Heart left ventricle (tissue), 16 donors: Measurements from ENCODE around the gene CDH5. TPM values are rescaled to one million over a fixed set of nuclear protein-coding genes. Genes with fewer than 3 reads are reported as not detected.

Experiments
- ATAC-seq, 4 donors: fragments of 200-7000 bp; cut with Tn5 transposase; one replicate each; pipeline ENCODE4 v1.9.1; 2020 to 2022; ENCODE audit warnings: moderate library complexity in 4 of 4, mild to moderate bottlenecking in 3 of 4, moderate number of reproducible peaks in 1 of 4
- DNase-seq, 5 donors: peaks; one replicate each; pipeline ENCODE4 v3.0.0-alpha.2; 2020
- H3K27ac ChIP-seq, 12 donors: fragments of 200-600 bp; sonication (generic) in 4 of 12; one replicate each; pipeline versions ENCODE4 v1.5.0 to v1.8.0; 2016 to 2022; ENCODE audit warnings: mild to moderate bottlenecking in 2 of 12
- H3K27me3 ChIP-seq, 9 donors: fragments of 200-600 bp; sonication (generic) in 2 of 9; one replicate each; pipeline versions ENCODE4 v1.5.1 to v1.8.0; 2016 to 2022; ENCODE audit warnings: mild to moderate bottlenecking in 3 of 9
- H3K36me3 ChIP-seq, 9 donors: fragments of 200-600 bp; sonication (generic) in 2 of 9; one replicate each; pipeline versions ENCODE4 v1.5.0 to v1.8.0; 2018 to 2022; ENCODE audit warnings: mild to moderate bottlenecking in 2 of 9
- H3K4me1 ChIP-seq, 12 donors: fragments of 200-600 bp; sonication (generic) in 4 of 12; one replicate each; pipeline versions ENCODE4 v1.5.0 to v1.8.0; 2016 to 2022; ENCODE audit warnings: mild to moderate bottlenecking in 3 of 12
- H3K4me3 ChIP-seq, 12 donors: fragments of 200-600 bp; sonication (generic) in 4 of 12; one replicate each; pipeline versions ENCODE4 v1.5.0 to v1.8.0; 2017 to 2022; ENCODE audit warnings: mild to moderate bottlenecking in 9 of 12, moderate library complexity in 4 of 12
- H3K9me3 ChIP-seq, 12 donors: fragments of 200-600 bp; sonication (generic) in 4 of 12; one replicate each; pipeline versions ENCODE4 v1.5.0 to v1.8.0; 2016 to 2022; ENCODE audit warnings: mild to moderate bottlenecking in 1 of 12
- POLR2A ChIP-seq, 2 donors: fragments of 450-650 bp; IDR thresholded peaks; one replicate each; pipeline ENCODE4 v1.6.1; 2017; ENCODE audit warnings: antibody characterized with exemption in 2 of 2, mild to moderate bottlenecking in 2 of 2, moderate library complexity in 2 of 2
- WGBS, 4 donors: extraction: QIAGEN DNeasy Blood & Tissue Kit in 2 of 4; methylation state at CpG; one replicate each; pipeline versions ENCODE4 v1.1.5 to v1.1.7; 2013 to 2018; 5-methylcytosine and 5-hydroxymethylcytosine counted together
- intact Hi-C, 10 donors: fragments of 100-400 bp; cut with DNase I; formaldehyde crosslinking; loops; one replicate each; pipeline versions ENCODE4 v1.11.1 to v1.14.2; 2022
- long read RNA-seq, 3 donors: library from polyadenylated mRNA; unstranded; transcript quantifications; one replicate each; pipeline ENCODE4 v2.0.0, GENCODE V29; 2020 to 2021
- polyA plus RNA-seq, 2 donors: library from polyadenylated mRNA; stranded (reverse); fragments of 200-250 nt; gene quantifications; one replicate each; pipeline ENCODE4 v1.2.3, GENCODE V29; 2013
- total RNA-seq, 9 donors: library from RNA; depleted of rRNA in 2 of 9; stranded (reverse); fragments of >200 nt in 2 of 9; fragmentation: NEBNext Ultra II Directional in 3 of 9; extraction: Animal tissue kit (Norgen Biotek cat#: 25700) in 3 of 9; gene quantifications; one replicate each; pipeline versions ENCODE4 v1.1.0 to v1.2.4, GENCODE V29; 2016 to 2023
- TF ChIP-seq, protein P1 (sequence below), 12 donors: fragments of 200-600 bp; sonication (generic) in 4 of 12; IDR thresholded peaks; one replicate each; pipeline versions ENCODE4 v1.5.0 to v1.8.0; 2018 to 2022; ENCODE audit warnings: antibody characterized with exemption in 12 of 12, mild to moderate bottlenecking in 5 of 12
- donor health status: ischemic (EF 13 %, LVEDD 7.1; RV severe dilation, severe dysfunction).
- donor health status: healthy with polysubstance abuse.
- donor health status: DM: no; HTN: yes; CAD: no.
- donor health status: DM: no; HTN: no; CAD: no.
- donor health status: ischemic (EF 25% LVEDD 6.9; RV normal size, moderate dysfunction).
- donor health status: ischemic (EF 25% LVEDD 5.7; RV mildly dilated, moderate dysfunction).
- donor health status: healthy.
- donor health status: DM: yes; HTN: yes; CAD: no.
- donor health status: ischemic (EF 35%, LVEDD 5.7; RV mildly dilated, moderate dysfunction).
- donor health status: nonischemic (EF 11% LVEDD 7.7; RV severe dilation, severe dysfunction).
- donor health status: DM: yes; HTN: yes; CAD: no.
- donor health status: PGD.
- donor health status: ischemic (EF 29% LVEDD 5.4; RV normal size, mild dysfunction).
- donor health status: nonischemic (EF 23%, LVEDD 6.1; RV moderate dilation, normal function).

Gene CDH5
- total RNA-seq: 100 to 1,000 TPM in 2 of 9 donors, 10 to 100 TPM in 7; 39.6 to 135 (median 63.3) TPM
- 10 to 100 TPM; 24.9 to 62.3 TPM for polyA plus RNA-seq
- long read RNA-seq, donor 1, full-length matches to known transcripts: 5 of 30 reads
- long read RNA-seq, donor 1, partial matches to known transcripts: 25 of 30 reads
- long read RNA-seq, donor 1, other reads (novel, unspliced or antisense): 0 of 30 reads
- long read RNA-seq, donor 2, full-length matches to known transcripts: 18 of 79 reads
- long read RNA-seq, donor 2, partial matches to known transcripts: 61 of 79 reads
- long read RNA-seq, donor 2, other reads (novel, unspliced or antisense): 0 of 79 reads
- long read RNA-seq, donor 3, full-length matches to known transcripts: 5 of 27 reads
- long read RNA-seq, donor 3, partial matches to known transcripts: 22 of 27 reads
- long read RNA-seq, donor 3, other reads (novel, unspliced or antisense): 0 of 27 reads

GRCh38 chr16:66366433-66367299 lies at the start of gene CDH5:
CDH5 (plus strand) TSS chr16:66366691; CDS start chr16:66379338, 12,647 bp downstream.
- peaks cover 0 to 69% (median 34%) of the 10 kb centered on the region in 12 donors for H3K4me1 ChIP-seq
- H3K36me3 ChIP-seq: no peaks in the 10 kb centered on the region
- intact Hi-C loops: loop anchor here in 2 of 10 donors (1.0 to 2.0 kb wide), 3 partner anchors 16 to 151 kb away; no protein-coding TSS in a partner anchor
- no peaks in the 10 kb centered on the region for H3K9me3 ChIP-seq
- H3K4me3 ChIP-seq: peak within 1 kb of the TSS; percentile 42 to 79 (median 64)
- TF ChIP-seq POLR2A (IDR thresholded peaks at IDR 0.05): no peak
- TF ChIP-seq, protein P1, sequence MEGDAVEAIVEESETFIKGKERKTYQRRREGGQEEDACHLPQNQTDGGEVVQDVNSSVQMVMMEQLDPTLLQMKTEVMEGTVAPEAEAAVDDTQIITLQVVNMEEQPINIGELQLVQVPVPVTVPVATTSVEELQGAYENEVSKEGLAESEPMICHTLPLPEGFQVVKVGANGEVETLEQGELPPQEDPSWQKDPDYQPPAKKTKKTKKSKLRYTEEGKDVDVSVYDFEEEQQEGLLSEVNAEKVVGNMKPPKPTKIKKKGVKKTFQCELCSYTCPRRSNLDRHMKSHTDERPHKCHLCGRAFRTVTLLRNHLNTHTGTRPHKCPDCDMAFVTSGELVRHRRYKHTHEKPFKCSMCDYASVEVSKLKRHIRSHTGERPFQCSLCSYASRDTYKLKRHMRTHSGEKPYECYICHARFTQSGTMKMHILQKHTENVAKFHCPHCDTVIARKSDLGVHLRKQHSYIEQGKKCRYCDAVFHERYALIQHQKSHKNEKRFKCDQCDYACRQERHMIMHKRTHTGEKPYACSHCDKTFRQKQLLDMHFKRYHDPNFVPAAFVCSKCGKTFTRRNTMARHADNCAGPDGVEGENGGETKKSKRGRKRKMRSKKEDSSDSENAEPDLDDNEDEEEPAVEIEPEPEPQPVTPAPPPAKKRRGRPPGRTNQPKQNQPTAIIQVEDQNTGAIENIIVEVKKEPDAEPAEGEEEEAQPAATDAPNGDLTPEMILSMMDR (IDR thresholded peaks at IDR 0.05): no peak
- WGBS, 4 donors: 51 to 63% (median 62%) methylated on average over 19 to 25 of the region's 25 CpGs
- ATAC-seq (peak; percentile 32 to 75 (median 59)), DNase-seq (peak; percentile 81 to 89 (median 83))
- peak within 1 kb of the TSS; percentile 75 to 95 (median 88) for H3K27ac ChIP-seq
- H3K27me3 ChIP-seq: peaks cover 0 to 6% (median 0%) of the 10 kb centered on the region in 9 donors

DNA sequence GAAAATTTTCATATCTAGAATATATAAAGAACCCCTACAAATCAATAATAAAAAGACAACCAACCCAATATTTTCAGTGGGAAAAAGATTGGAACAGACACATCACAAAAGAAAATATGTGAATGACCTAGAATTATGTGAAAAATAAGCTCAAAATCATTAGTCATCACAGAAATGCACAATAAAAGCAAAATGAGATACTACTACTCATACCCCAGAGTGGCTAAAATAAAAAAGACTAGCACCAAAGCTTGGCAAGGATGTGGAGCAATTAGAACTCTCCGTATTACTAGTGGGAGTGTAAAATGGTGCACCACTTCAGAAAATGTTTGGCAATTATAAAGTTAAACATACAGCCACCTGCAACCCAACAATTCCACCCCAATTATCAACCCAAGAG lies 48.0 kb upstream of the CDH5 start:
- peaks cover 0 to 10% (median 5%) of the 10 kb centered on the region in 12 donors for H3K4me1 ChIP-seq
- ATAC-seq: no peak
- no peak for DNase-seq
- no peak overlapping the region for H3K4me3 ChIP-seq
- no peaks in the 10 kb centered on the region for H3K9me3 ChIP-seq
- 80 to 93% (median 89%) methylated on average over 1 of the region's 1 CpG for WGBS, 4 donors
- H3K36me3 ChIP-seq: no peaks in the 10 kb centered on the region
- TF ChIP-seq POLR2A (IDR thresholded peaks at IDR 0.05): no peak
- TF ChIP-seq, protein P1 (IDR thresholded peaks at IDR 0.05): no peak
- H3K27ac ChIP-seq: no peak overlapping the region
- intact Hi-C loops: no loop called here
- H3K27me3 ChIP-seq: no peaks in the 10 kb centered on the region

- ATAC-seq (no peak), DNase-seq (no peak)
- intact Hi-C loops: no loop called here
- no peak for TF ChIP-seq POLR2A (IDR thresholded peaks at IDR 0.05)
- TF ChIP-seq, protein P1 (IDR thresholded peaks at IDR 0.05): no peak
- H3K27me3 ChIP-seq: no peaks in the 10 kb centered on the region
- H3K4me3 ChIP-seq: no peak overlapping the region
- H3K27ac ChIP-seq: no peak overlapping the region
- H3K36me3 ChIP-seq: no peaks in the 10 kb centered on the region
- H3K4me1 ChIP-seq: no peaks in the 10 kb centered on the region
- H3K9me3 ChIP-seq: no peaks in the 10 kb centered on the region
Measured at GRCh38 chr16:66320774-66321173, 45.7 kb upstream of the CDH5 start.

GRCh38 chr16:66322174-66322573 lies 44.3 kb upstream of the CDH5 start:
- H3K27me3 ChIP-seq: no peaks in the 10 kb centered on the region
- TF ChIP-seq, protein P1 (IDR thresholded peaks at IDR 0.05): no peak
- no peak for TF ChIP-seq POLR2A (IDR thresholded peaks at IDR 0.05)
- H3K4me1 ChIP-seq: peaks cover 0 to 4% (median 0%) of the 10 kb centered on the region in 12 donors
- H3K4me3 ChIP-seq: no peak overlapping the region
- intact Hi-C loops: no loop called here
- DNase-seq (no peak), ATAC-seq (no peak)
- WGBS, 4 donors: 70 to 90% (median 79%) methylated on average over 4 of the region's 4 CpGs
- H3K9me3 ChIP-seq: no peaks in the 10 kb centered on the region
- H3K36me3 ChIP-seq: no peaks in the 10 kb centered on the region
- H3K27ac ChIP-seq: no peak overlapping the region
